Activated T-cell treated with anti-CD3 and anti-CD28 coated beads for 1 hour (primary cell): ENCODE measurements around the gene GJC1.

Experiments used
- DNase-seq: peaks from one replicate; pipeline ENCODE4 v3.0.0-alpha.2; 2020; ENCODE audit warnings: low read depth

The GJC1 gene

DNA sequence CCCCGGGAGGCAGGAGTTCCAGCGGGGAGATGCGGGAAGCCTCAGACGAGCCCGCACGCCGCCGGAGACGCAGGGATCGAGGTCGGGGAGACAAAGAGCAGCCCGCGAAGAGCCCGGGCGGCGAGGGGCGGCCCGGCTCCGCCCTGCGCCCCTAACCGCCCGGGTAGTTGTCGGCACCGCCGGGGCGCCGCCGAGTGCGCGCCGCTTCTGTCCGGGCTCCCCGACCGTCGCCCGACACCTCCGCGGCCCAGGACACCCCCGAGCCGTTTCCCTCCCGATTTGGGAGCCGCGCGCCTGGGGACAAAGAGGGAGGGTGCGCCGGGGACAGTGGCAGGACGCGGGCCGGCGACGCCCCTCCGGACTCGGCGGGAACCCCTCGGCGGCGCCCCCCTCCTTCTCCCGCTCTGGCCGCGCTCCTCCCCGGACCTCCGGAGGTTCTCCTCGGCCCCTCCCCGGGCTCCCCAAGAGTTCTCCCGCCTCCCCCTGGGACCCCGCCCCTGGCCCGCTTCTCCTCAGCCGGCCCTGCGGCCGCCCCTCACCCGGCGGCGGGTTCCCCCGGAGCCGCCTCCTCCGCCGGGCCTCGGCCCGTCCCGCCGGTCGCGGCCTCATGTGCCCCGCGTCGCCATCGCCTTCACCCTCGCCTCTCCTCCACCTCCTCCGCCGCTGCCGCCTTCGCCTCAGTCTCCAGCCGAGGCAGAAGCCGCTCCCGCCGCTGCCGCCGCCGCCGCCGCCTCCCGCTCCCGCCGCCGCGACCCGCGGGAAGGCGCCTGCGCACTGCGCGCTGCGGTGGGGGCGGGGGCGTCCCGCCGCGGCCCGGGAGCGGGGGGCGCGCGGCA, at the start of gene GJC1:
Gene GJC1 (minus strand): TSS at position 765 of the 836 bp plus-strand sequence. CDS start 24,470 bp downstream, outside the sequence.
- no peak for DNase-seq

GRCh38 chr17:44879376-44879775, 49.3 kb upstream of the GJC1 start:
- DNase-seq, result no peak

- peak; percentile 11 for DNase-seq
These were observed 48.6 kb upstream of the GJC1 start for GRCh38 chr17:44878627-44879221.

DNA sequence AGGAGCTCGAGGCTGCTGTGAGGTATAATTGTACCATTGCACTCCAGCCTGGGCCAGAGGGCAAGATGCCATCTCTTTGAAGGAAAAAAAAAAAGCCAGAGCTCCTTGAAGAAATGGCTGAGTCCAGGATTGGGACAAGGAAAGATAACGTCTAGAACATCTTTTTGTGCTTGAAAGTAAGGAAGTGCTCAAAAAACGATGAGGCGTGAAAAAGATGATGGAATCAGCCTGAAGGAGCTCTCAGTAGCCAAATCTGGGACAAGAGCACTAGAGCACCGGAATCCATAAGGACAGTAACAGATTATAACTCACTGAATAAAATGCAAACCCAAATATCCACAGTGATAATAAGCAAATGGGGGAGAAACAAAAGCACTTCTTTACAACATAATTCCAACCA, 47.0 kb upstream of the GJC1 start:
- no peak for DNase-seq

- DNase-seq, result no peak
These were observed 45.7 kb upstream of the GJC1 start for GRCh38 chr17:44875761-44876160.

DNA sequence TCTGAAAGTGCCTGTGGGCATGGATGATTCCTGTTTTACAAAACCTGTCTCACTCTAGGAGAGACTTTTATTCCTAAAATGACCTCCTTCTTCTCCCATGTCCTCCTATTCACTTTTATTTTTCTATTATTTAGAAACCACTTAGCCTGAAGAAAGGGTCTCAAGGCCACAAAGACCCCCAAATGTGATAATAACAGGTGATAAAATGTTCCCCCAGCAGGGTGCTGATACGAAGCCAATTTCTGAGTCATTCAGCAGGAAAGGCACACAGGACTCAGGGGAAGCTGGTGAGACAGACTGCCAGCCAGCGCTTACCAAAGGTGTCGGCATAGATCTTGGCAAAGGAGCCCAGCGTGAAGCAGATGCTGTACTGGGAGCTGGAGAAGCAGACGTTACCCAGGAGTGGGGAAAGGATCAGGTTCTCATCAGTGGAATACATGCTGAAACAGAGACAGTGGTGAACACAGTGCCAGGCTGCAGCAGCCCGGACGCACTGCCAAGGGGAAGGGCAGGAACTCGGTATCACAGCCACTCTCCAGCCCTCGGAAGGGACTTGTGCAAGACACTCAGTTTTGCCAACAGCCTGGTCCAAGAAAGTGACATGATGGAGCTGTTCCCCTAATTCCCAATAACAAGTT, 42.2 kb upstream of the GJC1 start:
- no peak for DNase-seq

DNA sequence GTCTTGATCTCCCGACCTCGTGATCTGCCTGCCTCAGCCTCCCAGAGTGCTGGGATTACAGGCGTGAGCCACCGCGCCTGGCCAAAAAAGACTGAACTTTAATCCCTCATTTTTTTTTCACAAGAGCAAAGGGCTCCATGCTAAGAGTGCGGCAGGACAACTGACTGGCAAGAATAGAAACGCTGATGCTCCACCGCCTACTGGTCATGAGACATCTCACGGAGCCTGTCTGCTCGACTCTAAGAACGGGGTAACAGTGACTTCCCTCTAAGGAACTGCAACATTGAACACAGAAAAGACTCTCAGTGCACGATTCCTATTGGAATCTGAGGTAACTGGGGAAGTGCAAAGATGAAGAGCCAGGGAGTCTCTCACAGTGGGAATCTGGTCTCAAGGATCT, 41.5 kb upstream of the GJC1 start:
- no peak for DNase-seq

GRCh38 chr17:44867841-44868240, 37.8 kb upstream of the GJC1 start:
- no peak for DNase-seq

GRCh38 chr17:44865931-44866330, 35.8 kb upstream of the GJC1 start:
- DNase-seq, result no peak

GRCh38 chr17:44865231-44865660, 35.2 kb upstream of the GJC1 start:
- peak; percentile 56 for DNase-seq

DNA sequence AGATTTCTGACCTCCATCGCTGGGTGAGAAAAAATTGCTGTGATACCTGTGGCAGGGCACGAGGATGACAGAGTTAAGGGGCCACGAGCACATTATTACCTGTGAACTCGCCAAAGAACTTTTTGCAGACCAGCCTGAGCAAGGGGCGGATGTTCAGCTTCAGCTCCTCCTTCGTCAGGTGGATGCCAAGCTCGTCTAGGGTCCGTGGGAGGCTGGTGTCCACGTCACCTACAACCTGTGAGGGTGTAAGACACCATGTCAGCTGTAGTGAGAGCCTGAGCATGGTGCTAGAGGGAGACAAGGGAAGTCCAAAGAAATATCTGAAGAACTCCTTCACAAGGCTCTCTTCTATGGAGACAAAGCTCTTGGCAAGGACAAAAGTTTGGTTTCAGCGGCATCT, 34.7 kb upstream of the GJC1 start:
- no peak for DNase-seq

DNA sequence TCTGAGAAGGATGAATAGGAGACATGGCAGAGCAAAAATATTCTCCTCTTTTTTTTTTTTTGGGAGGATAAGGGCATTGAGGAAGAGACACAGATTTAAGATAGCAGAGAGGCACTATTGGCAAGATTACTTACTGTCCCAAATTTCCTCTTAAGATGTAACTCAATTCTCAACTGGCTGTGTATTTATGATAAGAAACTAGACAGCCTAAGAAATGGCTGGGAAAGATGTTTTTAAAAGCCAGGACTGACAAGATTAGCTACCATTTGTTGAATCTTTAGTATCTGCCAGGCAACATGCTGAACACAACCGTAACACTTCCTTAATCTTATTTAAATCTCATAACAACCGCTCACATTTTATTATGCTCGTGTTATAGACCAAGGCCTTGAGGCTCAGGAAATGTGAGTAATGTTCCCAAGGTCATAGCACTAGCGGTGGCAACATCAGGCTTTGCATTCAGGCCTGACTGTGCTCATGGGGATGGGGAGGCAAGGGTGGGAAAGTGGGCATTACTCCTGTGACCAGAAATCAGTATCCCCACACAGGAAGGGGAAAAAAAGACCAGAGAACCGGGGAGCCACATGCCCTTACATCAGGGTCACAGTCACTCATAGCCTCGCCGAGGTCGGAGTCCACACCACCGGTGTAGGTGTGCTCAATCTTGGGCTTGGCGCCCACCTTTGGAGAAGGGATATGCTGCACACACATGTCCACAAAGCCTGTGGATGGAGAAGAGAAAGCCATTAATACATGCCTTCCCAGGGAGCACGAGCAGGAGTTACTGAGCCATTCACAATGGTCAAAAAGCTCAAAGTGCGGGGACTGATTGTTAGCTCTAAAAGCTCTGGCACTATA, 33.2 kb upstream of the GJC1 start:
- no peak for DNase-seq

DNA sequence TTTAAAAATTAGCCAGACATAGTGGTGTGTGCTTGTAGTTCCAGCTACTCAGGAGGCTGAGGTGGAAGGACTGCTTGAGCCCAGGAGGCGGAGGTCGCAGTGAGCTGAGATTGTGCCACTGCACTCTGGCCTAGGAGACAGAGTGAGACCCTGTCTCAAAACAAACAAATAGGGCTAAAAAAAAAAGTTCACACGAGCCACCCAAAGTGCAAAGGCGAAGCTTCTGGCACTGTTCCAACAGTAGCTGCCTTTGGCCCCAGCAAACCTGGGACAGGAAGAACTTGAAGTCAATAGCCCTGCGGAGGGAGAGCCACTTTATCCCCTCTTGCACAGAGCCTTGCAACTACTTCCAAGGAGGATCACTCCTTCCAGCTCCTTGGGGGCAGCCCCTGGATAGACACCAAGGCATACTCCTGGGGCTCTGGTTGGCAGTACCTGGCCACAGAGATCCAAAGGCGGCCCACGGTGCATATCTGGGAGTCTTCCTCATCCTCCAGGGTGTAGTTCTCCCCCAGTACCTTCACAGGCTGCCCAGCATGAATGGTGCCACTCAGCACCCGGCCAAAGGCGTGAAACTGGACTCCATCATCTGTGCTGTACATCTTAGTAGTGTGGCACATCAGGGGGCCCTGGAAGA, 32.3 kb upstream of the GJC1 start:
- DNase-seq, result no peak

DNA sequence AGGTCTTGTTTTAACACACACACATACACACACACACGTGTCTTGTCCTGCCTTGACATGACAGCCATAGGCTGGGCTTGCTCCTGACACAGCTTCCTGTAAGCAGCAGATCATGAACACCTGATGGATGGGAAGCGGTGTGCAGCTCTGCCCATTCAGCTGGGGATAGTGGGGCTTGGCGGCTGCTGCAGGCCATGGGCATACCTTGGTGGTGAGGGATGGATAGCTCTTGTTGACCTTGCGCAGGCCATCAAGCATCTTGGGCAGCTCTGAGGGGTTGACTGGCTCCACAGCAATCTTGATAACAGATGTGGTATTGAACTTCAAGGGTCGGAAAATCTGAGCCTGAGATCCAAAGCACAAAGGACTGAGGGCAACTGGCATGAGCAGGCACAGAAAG, 29.6 kb upstream of the GJC1 start:
- DNase-seq, result no peak

GRCh38 chr17:44854192-44854591, 24.1 kb upstream of the GJC1 start:
- no peak for DNase-seq

- DNase-seq, result no peak
These were observed 20.5 kb upstream of the GJC1 start for GRCh38 chr17:44850612-44851011.

GRCh38 chr17:44850025-44850424, 19.9 kb upstream of the GJC1 start:
- no peak for DNase-seq

DNA sequence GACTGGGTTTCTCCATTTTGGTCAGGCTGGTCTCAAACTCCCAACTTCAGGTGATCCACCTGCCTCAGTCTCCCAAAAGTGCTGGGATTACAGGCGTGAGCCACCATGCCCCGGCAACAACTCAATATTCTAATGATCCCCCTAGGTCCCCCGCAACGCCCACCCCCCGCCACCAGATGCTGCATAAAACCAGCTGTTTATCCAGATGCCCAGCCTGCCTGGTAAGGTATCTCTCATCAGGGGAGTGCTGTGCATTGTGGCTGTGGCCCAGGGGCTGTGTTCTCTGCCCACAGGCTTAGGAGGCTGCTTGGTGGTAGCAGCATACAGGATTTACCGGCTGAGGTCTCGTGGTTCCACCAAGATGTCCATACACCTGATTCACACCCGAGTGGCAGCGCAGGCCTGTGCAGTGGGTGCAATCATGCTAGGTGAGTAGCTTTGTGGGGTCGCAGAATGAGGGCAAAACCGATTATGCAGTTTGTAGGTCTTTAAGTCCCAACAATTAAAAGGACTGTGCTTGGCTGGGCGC, 18.9 kb upstream of the GJC1 start:
- DNase-seq, result no peak

- DNase-seq, result no peak
These were observed 18.2 kb upstream of the GJC1 start for GRCh38 chr17:44848257-44848795.

DNA sequence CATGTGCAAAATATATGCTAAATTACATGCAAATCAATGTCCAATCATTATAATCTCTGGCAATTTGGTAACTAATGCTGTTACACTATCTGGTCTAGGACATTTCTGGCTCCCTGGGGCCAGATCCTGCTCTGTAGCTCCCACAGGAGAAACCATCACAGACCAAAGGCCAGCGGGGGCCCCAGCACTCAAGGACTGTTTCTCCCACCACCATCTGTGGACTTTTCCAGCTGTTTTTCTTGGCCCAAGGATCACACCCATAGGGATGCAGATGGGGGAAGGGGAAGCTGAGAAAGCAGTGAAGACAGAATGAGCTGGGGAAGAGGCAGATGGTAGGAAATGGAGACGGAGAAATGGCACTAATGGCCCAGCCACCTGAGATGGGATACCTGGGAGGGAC, 17.5 kb upstream of the GJC1 start, which contains the start of gene HIGD1B:
Gene HIGD1B (plus strand): TSS at position 298 of the 400 bp plus-strand sequence. CDS start 270 bp downstream, outside the sequence.
- no peak for DNase-seq

DNA sequence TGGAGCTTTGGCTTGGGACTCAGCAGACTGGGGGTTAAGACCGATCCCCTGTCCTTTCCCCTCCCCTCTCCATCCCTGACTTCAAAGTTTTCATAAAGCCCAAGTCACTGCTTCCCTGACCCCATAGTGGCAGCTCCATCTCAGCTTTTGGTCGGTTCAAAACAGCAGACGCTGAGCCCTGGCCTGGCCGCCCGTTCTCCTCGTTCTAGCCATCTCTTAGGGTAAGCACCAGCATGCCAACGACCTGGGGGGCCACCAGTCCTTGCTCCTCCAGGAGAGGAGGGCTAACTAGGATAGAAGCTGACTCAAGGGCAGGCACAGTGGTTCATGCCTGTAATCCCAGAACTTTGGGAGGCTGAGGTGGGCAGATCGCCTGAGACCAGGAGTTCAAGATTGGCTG, 16.1 kb upstream of the GJC1 start:
- DNase-seq, result no peak
